Spleen (tissue), 11 donors: ENCODE measurements around the gene HADHB. TPM values are rescaled to one million over a fixed set of nuclear protein-coding genes. Genes with fewer than 3 reads are reported as not detected.

ENCODE experiments used
- DNase-seq: peaks from one replicate; pipeline ENCODE4 v3.0.0-alpha.2; 2020
- H3K27ac ChIP-seq, 8 donors: fragments of 200-600 bp; sonication (generic) in 7 of 8; 1 replicate in 4 of 8; 2 replicates in 4 of 8; pipeline versions ENCODE4 v1.5.0 to v1.8.0; 2016 to 2021; ENCODE audit warnings: inconsistent platforms in 4 of 8, mild to moderate bottlenecking in 4 of 8, moderate library complexity in 1 of 8
- H3K27me3 ChIP-seq, 7 donors: fragments of 200-600 bp; sonication (generic) in 6 of 7; replicated peaks in 1 of 7; 1 replicate in 4 of 7; 2 replicates in 3 of 7; pipeline versions ENCODE4 v1.5.0 to v1.8.0; 2016 to 2021; ENCODE audit warnings: inconsistent platforms in 3 of 7, mild to moderate bottlenecking in 1 of 7
- H3K36me3 ChIP-seq, 6 donors: fragments of 200-600 bp; sonication (generic) in 5 of 6; 1 replicate in 4 of 6; 2 replicates in 2 of 6; pipeline versions ENCODE4 v1.5.0 to v1.8.0; 2016 to 2021; ENCODE audit warnings: inconsistent platforms in 2 of 6
- H3K4me1 ChIP-seq, 6 donors: fragments of 200-600 bp; sonication (generic) in 5 of 6; 1 replicate in 3 of 6; 2 replicates in 3 of 6; pipeline versions ENCODE4 v1.5.0 to v1.8.0; 2016 to 2021; ENCODE audit warnings: inconsistent platforms in 3 of 6
- H3K4me3 ChIP-seq, 8 donors: fragments of 200-600 bp; sonication (generic) in 7 of 8; 1 replicate in 4 of 8; 2 replicates in 4 of 8; pipeline versions ENCODE4 v1.5.0 to v1.8.0; 2016 to 2021; ENCODE audit warnings: inconsistent platforms in 4 of 8, mild to moderate bottlenecking in 4 of 8, moderate library complexity in 2 of 8
- H3K9me3 ChIP-seq, 8 donors: fragments of 200-600 bp; sonication (generic) in 7 of 8; 1 replicate in 4 of 8; 2 replicates in 4 of 8; pipeline versions ENCODE4 v1.5.0 to v1.8.0; 2016 to 2021; ENCODE audit warnings: inconsistent platforms in 4 of 8
- CTCF ChIP-seq, 11 experiments: fragments of 200-600 bp in 7 of 11; fragments of 450-650 bp in 4 of 11; sonication (generic) in 4 of 11; IDR thresholded peaks in 8 of 11; conservative IDR thresholded peaks in 3 of 11; 1 replicate in 7 of 11; 2 replicates in 4 of 11; pipeline versions ENCODE4 v1.4.0 to v1.8.0; 2016 to 2021; ENCODE audit warnings: antibody characterized with exemption in 11 of 11, inconsistent platforms in 4 of 11, mild to moderate bottlenecking in 1 of 11
- POLR2A ChIP-seq, 3 donors: fragments of 450-650 bp; IDR thresholded peaks; one replicate each; pipeline ENCODE4 v1.5.1; 2017; ENCODE audit warnings: antibody characterized with exemption in 3 of 3, mild to moderate bottlenecking in 1 of 3
- POLR2AphosphoS5 ChIP-seq, 3 donors: sonication (generic); formaldehyde crosslinking; IDR thresholded peaks; one replicate each; pipeline ENCODE4 v1.5.1; 2017; ENCODE audit warnings: antibody characterized with exemption in 3 of 3
- WGBS, 5 donors: extraction: QIAGEN DNeasy Blood & Tissue Kit in 3 of 5; methylation state at CpG; one replicate each; pipeline versions ENCODE4 v1.1.5 to v1.1.7; 2013 to 2018; 5-methylcytosine and 5-hydroxymethylcytosine counted together
- intact Hi-C: fragments of 100-400 bp; cut with DNase I; formaldehyde crosslinking; loops from one replicate; pipeline ENCODE4 v1.15.0; 2023; ENCODE audit warnings: low total_unique reads
- polyA plus RNA-seq, 3 donors: library from polyadenylated mRNA; stranded (reverse); fragments of 200-250 nt; gene quantifications; one replicate each; pipeline ENCODE4 v1.2.1, GENCODE V29; 2013
- total RNA-seq, 7 donors: library from RNA; depleted of rRNA in 3 of 7; stranded (reverse); fragments of >200 nt in 3 of 7; fragmentation: NEBNext Ultra II Directional in 4 of 7; extraction: Animal tissue kit (Norgen Biotek cat#: 25700) in 4 of 7; gene quantifications; one replicate each; pipeline versions ENCODE4 v1.1.0 to v1.2.1, GENCODE V29; 2016 to 2021
- donor health status: healthy with polysubstance abuse.
- donor health status: DM: no; HTN: no; CAD: no; lungs with moderate emphysema.
- donor health status: DM: no; HTN: no; CAD: no.
- donor health status: Bipolar disorder and iron deficiency.
- donor health status: healthy.
- donor health status: DM: no; HTN: no; CAD: no.
- donor health status: DM: yes; HTN: yes; CAD: no.

Gene HADHB
- total and polyA plus RNA-seq, 10 donors, result 54.0 to 165 (median 108) TPM

- WGBS, 5 donors, result 91 to 100% (median 94%) methylated on average over 1 of the region's 1 CpG
- intact Hi-C loops, result no loop called here
- H3K27ac ChIP-seq, result no peak overlapping the region
- no peaks in the 10 kb centered on the region for H3K27me3 ChIP-seq
- DNase-seq, result no peak
- no peak for TF ChIP-seq POLR2AphosphoS5 (IDR thresholded peaks at IDR 0.05)
- TF ChIP-seq POLR2A (IDR thresholded peaks at IDR 0.05), result no peak
- no peak for TF ChIP-seq CTCF (IDR thresholded peaks at IDR 0.05 in 8 of 11, conservative IDR thresholded peaks at IDR 0.05 in 3 of 11)
- no peak overlapping the region for H3K4me3 ChIP-seq
- H3K4me1 ChIP-seq, result peaks cover 0 to 48% (median 35%) of the 10 kb centered on the region in 6 donors
- H3K9me3 ChIP-seq, result no peaks in the 10 kb centered on the region
- H3K36me3 ChIP-seq, result peaks cover 6 to 73% (median 51%) of the 10 kb centered on the region in 6 donors
Observed at GRCh38 chr2:26237868-26238267, 6.9 kb upstream of the HADHB start.

GRCh38 chr2:26238311-26238958 is 6.3 kb upstream of the HADHB start:
- WGBS, 5 donors, result 66 to 91% (median 80%) methylated on average over 4 of the region's 4 CpGs
- Histone ChIP-seq H3K36me3 (peaks cover 6 to 67% (median 45%) of the 10 kb centered on the region in 6 donors), H3K4me1 (peaks cover 0 to 53% (median 41%) of the 10 kb centered on the region in 6 donors), H3K27ac (no peak overlapping the region), H3K27me3 (no peaks in the 10 kb centered on the region), H3K9me3 (no peaks in the 10 kb centered on the region), H3K4me3 (no peak overlapping the region)
- TF ChIP-seq POLR2AphosphoS5 (IDR thresholded peaks at IDR 0.05) (no peak), CTCF (IDR thresholded peaks at IDR 0.05 in 8 of 11, conservative IDR thresholded peaks at IDR 0.05 in 3 of 11) (no peak), POLR2A (IDR thresholded peaks at IDR 0.05) (no peak)
- intact Hi-C loops, result no loop called here
- no peak for DNase-seq

- Histone ChIP-seq H3K9me3 (no peaks in the 10 kb centered on the region), H3K27ac (no peak overlapping the region), H3K4me3 (peak overlapping the region in 3 of 8 donors; percentile 77 to 95 (median 87)), H3K4me1 (peaks cover 14 to 78% (median 63%) of the 10 kb centered on the region in 6 donors), H3K27me3 (no peaks in the 10 kb centered on the region), H3K36me3 (peaks cover 0 to 32% (median 14%) of the 10 kb centered on the region in 6 donors)
- 80 to 85% (median 83%) methylated on average over 6 of the region's 6 CpGs for WGBS, 5 donors
- TF ChIP-seq CTCF (IDR thresholded peaks at IDR 0.05 in 8 of 11, conservative IDR thresholded peaks at IDR 0.05 in 3 of 11) (no peak), POLR2AphosphoS5 (IDR thresholded peaks at IDR 0.05) (no peak), POLR2A (IDR thresholded peaks at IDR 0.05) (no peak)
- intact Hi-C loops, result loop anchor here (10.0 kb wide), 1 partner anchor 63 kb away; no protein-coding TSS in a partner anchor
- no peak for DNase-seq
Observed at GRCh38 chr2:26241928-26242436, 2.8 kb upstream of the HADHB start.
